ENCODE data around the gene SCP2.

DNA sequence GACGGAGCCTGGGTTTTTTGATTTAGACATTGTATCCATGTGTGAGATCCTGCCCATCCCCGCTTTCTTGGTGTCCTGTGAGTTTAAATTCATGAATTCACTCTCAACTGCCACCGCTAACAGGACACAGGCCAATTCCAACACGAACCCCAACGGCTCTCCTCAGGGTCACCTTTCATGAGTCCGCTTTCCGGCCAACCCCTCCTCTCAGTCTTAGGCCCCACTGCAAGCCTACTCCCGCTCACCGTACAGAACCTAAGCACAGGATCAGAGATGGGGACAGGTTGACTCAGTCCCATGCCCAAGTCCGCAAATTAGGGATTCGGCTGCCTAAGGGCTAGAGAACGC, 238 bp upstream of the SCP2 start:
- TF ChIP-seq IRF2 (CRISPR knock-in tag; IDR thresholded peaks at IDR 0.05; ENCODE audit: borderline replicate concordance, low read depth) = no peak
- TF ChIP-seq, protein P1, sequence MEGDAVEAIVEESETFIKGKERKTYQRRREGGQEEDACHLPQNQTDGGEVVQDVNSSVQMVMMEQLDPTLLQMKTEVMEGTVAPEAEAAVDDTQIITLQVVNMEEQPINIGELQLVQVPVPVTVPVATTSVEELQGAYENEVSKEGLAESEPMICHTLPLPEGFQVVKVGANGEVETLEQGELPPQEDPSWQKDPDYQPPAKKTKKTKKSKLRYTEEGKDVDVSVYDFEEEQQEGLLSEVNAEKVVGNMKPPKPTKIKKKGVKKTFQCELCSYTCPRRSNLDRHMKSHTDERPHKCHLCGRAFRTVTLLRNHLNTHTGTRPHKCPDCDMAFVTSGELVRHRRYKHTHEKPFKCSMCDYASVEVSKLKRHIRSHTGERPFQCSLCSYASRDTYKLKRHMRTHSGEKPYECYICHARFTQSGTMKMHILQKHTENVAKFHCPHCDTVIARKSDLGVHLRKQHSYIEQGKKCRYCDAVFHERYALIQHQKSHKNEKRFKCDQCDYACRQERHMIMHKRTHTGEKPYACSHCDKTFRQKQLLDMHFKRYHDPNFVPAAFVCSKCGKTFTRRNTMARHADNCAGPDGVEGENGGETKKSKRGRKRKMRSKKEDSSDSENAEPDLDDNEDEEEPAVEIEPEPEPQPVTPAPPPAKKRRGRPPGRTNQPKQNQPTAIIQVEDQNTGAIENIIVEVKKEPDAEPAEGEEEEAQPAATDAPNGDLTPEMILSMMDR (IDR thresholded peaks at IDR 0.05) = no peak
- TF ChIP-seq, protein P2, sequence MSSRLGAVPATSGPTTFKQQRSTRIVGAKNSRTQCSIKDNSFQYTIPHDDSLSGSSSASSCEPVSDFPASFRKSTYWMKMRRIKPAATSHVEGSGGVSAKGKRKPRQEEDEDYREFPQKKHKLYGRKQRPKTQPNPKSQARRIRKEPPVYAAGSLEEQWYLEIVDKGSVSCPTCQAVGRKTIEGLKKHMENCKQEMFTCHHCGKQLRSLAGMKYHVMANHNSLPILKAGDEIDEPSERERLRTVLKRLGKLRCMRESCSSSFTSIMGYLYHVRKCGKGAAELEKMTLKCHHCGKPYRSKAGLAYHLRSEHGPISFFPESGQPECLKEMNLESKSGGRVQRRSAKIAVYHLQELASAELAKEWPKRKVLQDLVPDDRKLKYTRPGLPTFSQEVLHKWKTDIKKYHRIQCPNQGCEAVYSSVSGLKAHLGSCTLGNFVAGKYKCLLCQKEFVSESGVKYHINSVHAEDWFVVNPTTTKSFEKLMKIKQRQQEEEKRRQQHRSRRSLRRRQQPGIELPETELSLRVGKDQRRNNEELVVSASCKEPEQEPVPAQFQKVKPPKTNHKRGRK (CRISPR knock-in tag; IDR thresholded peaks at IDR 0.05; ENCODE audit: borderline replicate concordance) = no peak
- TF ChIP-seq, protein P3, sequence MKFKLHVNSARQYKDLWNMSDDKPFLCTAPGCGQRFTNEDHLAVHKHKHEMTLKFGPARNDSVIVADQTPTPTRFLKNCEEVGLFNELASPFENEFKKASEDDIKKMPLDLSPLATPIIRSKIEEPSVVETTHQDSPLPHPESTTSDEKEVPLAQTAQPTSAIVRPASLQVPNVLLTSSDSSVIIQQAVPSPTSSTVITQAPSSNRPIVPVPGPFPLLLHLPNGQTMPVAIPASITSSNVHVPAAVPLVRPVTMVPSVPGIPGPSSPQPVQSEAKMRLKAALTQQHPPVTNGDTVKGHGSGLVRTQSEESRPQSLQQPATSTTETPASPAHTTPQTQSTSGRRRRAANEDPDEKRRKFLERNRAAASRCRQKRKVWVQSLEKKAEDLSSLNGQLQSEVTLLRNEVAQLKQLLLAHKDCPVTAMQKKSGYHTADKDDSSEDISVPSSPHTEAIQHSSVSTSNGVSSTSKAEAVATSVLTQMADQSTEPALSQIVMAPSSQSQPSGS (CRISPR knock-in tag; IDR thresholded peaks at IDR 0.05; ENCODE audit: borderline replicate concordance, low read depth) = no peak
- TF ChIP-seq TEAD4 (CRISPR knock-in tag; IDR thresholded peaks at IDR 0.05) = no peak
- no peak for TF ChIP-seq ZBTB21 (CRISPR knock-in tag; IDR thresholded peaks at IDR 0.05; ENCODE audit: borderline replicate concordance)
- no peak for TF ChIP-seq HMGA2 (CRISPR knock-in tag; IDR thresholded peaks at IDR 0.05)
- TF ChIP-seq ELF4 (CRISPR knock-in tag; IDR thresholded peaks at IDR 0.05; ENCODE audit: low read depth) = no peak
- TF ChIP-seq, protein P4, sequence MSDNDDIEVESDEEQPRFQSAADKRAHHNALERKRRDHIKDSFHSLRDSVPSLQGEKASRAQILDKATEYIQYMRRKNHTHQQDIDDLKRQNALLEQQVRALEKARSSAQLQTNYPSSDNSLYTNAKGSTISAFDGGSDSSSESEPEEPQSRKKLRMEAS (CRISPR knock-in tag; IDR thresholded peaks at IDR 0.05) = no peak
- no peak for TF ChIP-seq NR3C1 (CRISPR knock-in tag; conservative IDR thresholded peaks at IDR 0.05; ENCODE audit: low read depth)
- no peak for TF ChIP-seq MXD4 (CRISPR knock-in tag; IDR thresholded peaks at IDR 0.05; ENCODE audit: borderline replicate concordance)
- TF ChIP-seq JAZF1 (CRISPR knock-in tag; IDR thresholded peaks at IDR 0.05) = no peak
- no peak for TF ChIP-seq TEAD1 (CRISPR knock-in tag; IDR thresholded peaks at IDR 0.05)
